PC-3 (cell line): Measurements from ENCODE around the gene CRADD.

Experiments used
- CTCF ChIP-seq: fragments of 300-600 bp; sonication (generic); conservative IDR thresholded peaks from 2 replicates; pipeline ENCODE4 v1.5.1; 2017; ENCODE audit warnings: antibody characterized with exemption, low read depth, mild to moderate bottlenecking, low read length
- EZH2 ChIP-seq: fragments of 300-600 bp; sonication (generic); IDR thresholded peaks from one replicate; pipeline ENCODE4 v1.6.1; 2017; ENCODE audit warnings: antibody characterized with exemption, mild to moderate bottlenecking, low read length; ENCODE audit not compliant: unreplicated experiment
- EZH2phosphoT487 ChIP-seq: fragments of 300-600 bp; sonication (generic); IDR thresholded peaks from 2 replicates; pipeline ENCODE4 v1.6.1; 2018; ENCODE audit warnings: mild to moderate bottlenecking, antibody characterized with exemption, low read length, borderline replicate concordance

DNA sequence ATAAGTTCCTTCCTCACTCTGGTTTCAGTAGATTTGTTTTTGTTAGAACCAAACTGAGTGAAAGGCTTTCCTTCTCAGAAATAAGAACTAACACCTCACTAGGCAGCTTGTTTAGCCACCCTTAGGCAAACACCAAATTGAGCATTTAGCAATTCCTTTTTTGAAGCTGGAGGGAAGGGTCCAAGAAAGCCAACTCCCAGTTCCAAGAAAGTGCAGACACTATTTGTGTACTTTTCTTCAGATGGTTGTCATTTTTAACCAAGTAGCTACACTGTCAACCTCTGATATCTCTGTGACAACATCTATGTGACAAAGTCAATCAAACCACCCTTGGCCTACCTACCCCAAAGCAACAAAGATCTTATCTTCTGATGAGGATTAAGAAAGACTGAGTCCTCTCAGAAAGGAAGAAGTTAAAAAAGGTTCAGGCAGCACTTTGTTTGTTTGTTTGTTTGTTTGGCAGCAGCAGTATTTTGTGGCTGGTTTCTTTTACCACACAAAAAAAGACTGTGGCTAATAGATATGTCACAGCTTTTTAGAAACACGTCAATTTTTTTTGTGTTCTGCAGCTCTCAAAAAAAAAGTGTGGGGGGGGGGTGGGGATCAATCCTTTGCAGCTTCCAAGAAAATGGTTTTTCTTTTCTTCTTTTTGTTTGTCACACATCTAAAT is 203.8 kb downstream of the CRADD start:
- TF ChIP-seq CTCF (no peak), EZH2 (no peak), EZH2phosphoT487 (no peak)
